Kidney (tissue), 14 donors: ENCODE data around the gene C12orf56. TPM values are rescaled to one million over a fixed set of nuclear protein-coding genes. Genes with fewer than 3 reads are reported as not detected.
"Not testable (repeated sequence)": the region's sequence is repeated elsewhere in the genome, so short reads cannot be mapped to it uniquely, and the experiment has no call there.

Experiments
- DNase-seq, 5 donors: peaks; one replicate each; pipeline ENCODE4 v3.0.0-alpha.2; 2013 to 2020
- FAIRE-seq: peaks from 2 replicates; lab custom pipeline; 2012; peaks lifted over from hg19 to GRCh38; lab: Jason Lieb, UNC
- H3K27ac ChIP-seq, 2 donors: one replicate each; pipeline ENCODE4 v1.7.0; 2013; ENCODE audit warnings: low read depth in 2 of 2, low read length in 2 of 2, inconsistent platforms in 1 of 2
- H3K27me3 ChIP-seq: one replicate; pipeline ENCODE4 v1.7.1; 2013; ENCODE audit warnings: low read length, inconsistent platforms; ENCODE audit not compliant: control insufficient read depth, insufficient read depth
- H3K36me3 ChIP-seq, 3 donors: one replicate each; pipeline versions ENCODE4 v1.7.0 to v1.7.1; 2013; ENCODE audit warnings: low read length in 3 of 3, control low read depth in 1 of 3, inconsistent platforms in 1 of 3; ENCODE audit not compliant: insufficient read depth in 3 of 3, control insufficient read depth in 2 of 3
- H3K4me1 ChIP-seq, 3 donors: one replicate each; pipeline versions ENCODE4 v1.7.0 to v1.7.1; 2013; ENCODE audit warnings: low read length in 3 of 3, inconsistent platforms in 1 of 3, low read depth in 1 of 3; ENCODE audit not compliant: control insufficient read depth in 2 of 3, insufficient read depth in 2 of 3
- H3K4me3 ChIP-seq, 3 donors: one replicate each; pipeline versions ENCODE4 v1.7.0 to v1.8.1; 2013; ENCODE audit warnings: low read length in 3 of 3, control low read depth in 1 of 3, inconsistent platforms in 1 of 3
- H3K9ac ChIP-seq, 3 donors: one replicate each; pipeline versions ENCODE4 v1.7.0 to v1.7.1; 2013; ENCODE audit warnings: low read length in 3 of 3, control low read depth in 1 of 3, inconsistent platforms in 1 of 3
- H3K9me3 ChIP-seq, 3 donors: one replicate each; pipeline versions ENCODE4 v1.7.0 to v1.7.1; 2013; ENCODE audit warnings: low read length in 3 of 3, control low read depth in 1 of 3, inconsistent platforms in 1 of 3; ENCODE audit not compliant: control insufficient read depth in 2 of 3, insufficient read depth in 1 of 3
- CTCF ChIP-seq: IDR thresholded peaks from 3 replicates; pipeline ENCODE4 v1.5.1; 2012; ENCODE audit warnings: mild to moderate bottlenecking, moderate library complexity, borderline replicate concordance; ENCODE audit not compliant: insufficient read depth; ENCODE audit errors: extremely low read depth
- intact Hi-C: fragments of 100-400 bp; cut with DNase I; formaldehyde crosslinking; loops from one replicate; pipeline ENCODE4 v1.11.1; 2022
- polyA plus RNA-seq: library from polyadenylated mRNA; stranded (reverse); fragments of 350-450 nt; fragmentation: Illumina TruSeq; extraction: RNeasy Lipid Tissue Mini Kit (QIAGEN cat#74804); gene quantifications from one replicate; pipeline ENCODE4 v1.2.3, GENCODE V29; 2014; ENCODE audit warnings: low read depth, low replicate concordance; ENCODE audit not compliant: insufficient read depth
- total RNA-seq: library from RNA; stranded (reverse); fragmentation: NEBNext Ultra II Directional; extraction: Animal tissue kit (Norgen Biotek cat#: 25700); gene quantifications from one replicate; pipeline ENCODE4 v1.2.1, GENCODE V29; 2021
- donor health status: control.
- donor health status: control.
- donor health status: control.
- donor health status: control.
- donor health status: control.
- donor health status: DM: yes; HTN: yes; CAD: no.
- donor health status: Normal renal cell carcinoma (clear cell type).

The C12orf56 gene
- total and polyA plus RNA-seq, 2 donors from 2014 or later: 1.5 to 5.2 TPM

- Histone ChIP-seq H3K27ac (no peak overlapping the region), H3K4me1 (no peaks in the 10 kb centered on the region), H3K4me3 (no peak overlapping the region), H3K36me3 (no peaks in the 10 kb centered on the region), H3K9me3 (no peaks in the 10 kb centered on the region), H3K9ac (no peak overlapping the region), H3K27me3 (no peaks in the 10 kb centered on the region)
- TF ChIP-seq CTCF: no peak
- FAIRE-seq (no peak), DNase-seq (no peak)
- intact Hi-C loops: no loop called here
Measured at GRCh38 chr12:64335886-64336466, 54.6 kb downstream of the C12orf56 start.

GRCh38 chr12:64332938-64333337, 57.6 kb downstream of the C12orf56 start:
- FAIRE-seq: no peak
- TF ChIP-seq CTCF: no peak
- intact Hi-C loops: no loop called here
- no peaks in the 10 kb centered on the region for H3K27me3 ChIP-seq
- no peak for DNase-seq
- H3K4me3 ChIP-seq: no peak overlapping the region
- H3K9ac ChIP-seq: no peak overlapping the region
- H3K36me3 ChIP-seq: no peaks in the 10 kb centered on the region
- no peaks in the 10 kb centered on the region for H3K4me1 ChIP-seq
- H3K27ac ChIP-seq: no peak overlapping the region
- H3K9me3 ChIP-seq: no peaks in the 10 kb centered on the region

GRCh38 chr12:64332296-64332695, 58.3 kb downstream of the C12orf56 start:
- Histone ChIP-seq H3K27me3 (no peaks in the 10 kb centered on the region), H3K4me3 (no peak overlapping the region), H3K4me1 (no peaks in the 10 kb centered on the region), H3K9me3 (no peaks in the 10 kb centered on the region), H3K36me3 (no peaks in the 10 kb centered on the region), H3K27ac (no peak overlapping the region), H3K9ac (no peak overlapping the region)
- DNase-seq (no peak), FAIRE-seq (no peak)
- no peak for TF ChIP-seq CTCF
- intact Hi-C loops: no loop called here

GRCh38 chr12:64329031-64329710, 61.4 kb downstream of the C12orf56 start:
- H3K36me3 ChIP-seq, H3K27me3 ChIP-seq, intact Hi-C loops, FAIRE-seq, H3K4me3 ChIP-seq, H3K9me3 ChIP-seq, DNase-seq, H3K4me1 ChIP-seq, H3K27ac ChIP-seq, H3K9ac ChIP-seq: not testable (repeated sequence)
